ENCODE results near the gene AIFM2. TPM values are rescaled to one million over a fixed set of nuclear protein-coding genes. Genes with fewer than 3 reads are reported as not detected.

AIFM2 gene
- polyA plus RNA-seq, 2 of the 4 experiments (the other 2 are of a cell fraction) = 30.0 to 34.8 TPM

DNA sequence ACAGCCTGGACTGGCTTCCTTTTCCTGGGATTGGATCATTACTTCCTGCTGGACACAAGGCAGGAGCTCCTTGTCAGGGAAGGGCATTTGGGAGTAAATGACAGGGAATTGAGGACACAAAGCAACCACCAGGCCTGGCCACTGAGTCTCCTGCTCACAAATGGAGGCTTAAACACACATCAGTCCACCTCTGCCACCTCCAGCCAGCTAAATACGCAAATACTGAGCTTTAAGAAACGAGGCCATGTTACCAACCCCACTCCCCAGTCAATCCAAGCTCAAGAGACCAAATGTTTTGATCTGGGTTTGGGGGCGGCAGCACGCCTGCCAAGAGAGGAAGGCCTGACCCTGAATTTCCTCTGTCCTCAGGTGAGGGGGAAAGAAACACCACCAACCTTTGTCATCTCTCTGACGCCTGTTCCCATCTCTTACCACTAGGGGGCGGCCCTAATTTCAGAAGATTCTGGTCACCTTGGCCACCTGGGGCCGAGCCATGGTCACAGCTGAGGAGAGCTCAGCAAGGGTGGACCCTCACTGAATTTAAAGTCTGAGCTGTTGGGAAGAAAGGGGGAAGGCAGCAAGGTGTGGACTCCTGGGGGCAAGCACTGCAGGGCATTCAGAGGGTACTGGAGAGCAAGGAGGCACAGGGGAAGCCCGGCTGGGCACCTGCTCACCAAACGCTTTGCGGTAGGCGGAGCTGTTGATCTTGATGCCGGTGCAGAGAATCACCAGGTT is 16.5 kb downstream of the AIFM2 start (continued):
- no peak for TF ChIP-seq EHMT2 (IDR thresholded peaks at IDR 0.05; ENCODE audit: low read depth)
- no peak for TF ChIP-seq CEBPB (IDR thresholded peaks at IDR 0.05)
- TF ChIP-seq KDM1A (IDR thresholded peaks at IDR 0.05; ENCODE audit: low read depth) = no peak

DNA sequence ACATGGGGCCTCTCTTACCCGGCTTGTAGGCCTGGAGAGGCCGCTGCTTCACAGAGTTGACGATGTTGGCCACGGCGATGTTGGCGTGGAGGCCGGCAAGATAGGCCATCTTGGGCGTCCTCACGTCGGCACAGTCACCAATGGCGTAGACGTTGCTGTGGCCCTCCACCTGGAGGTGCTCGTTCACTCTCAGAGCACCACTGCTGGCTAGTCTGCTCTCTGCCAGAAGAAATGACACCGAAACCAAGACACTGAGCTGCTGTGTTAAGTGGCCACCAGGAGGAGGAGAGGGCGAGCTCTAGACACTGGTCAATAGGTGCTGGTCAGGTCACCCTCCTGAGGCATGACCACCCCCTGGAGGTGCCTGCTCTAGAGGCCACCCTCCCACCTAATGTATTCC is 17.7 kb downstream of the AIFM2 start:
- ChIA-PET CTCF (interaction anchor here (0.9 to 14.0 kb wide), 14 partner anchors 8 to 273 kb away, joined by 3 to 244 read pairs (median 8); partner anchors contain the start of gene TYSND1), POLR2A (interaction anchor here (1.6 kb wide), 1 partner anchor 31 kb away, joined by 11 read pairs; the partner anchor contains the start of gene TYSND1)
- Histone ChIP-seq H3K4me1 (no peaks in the 10 kb centered on the region), H3K9me3 (no peaks in the 10 kb centered on the region), H3K4me2 (no peak overlapping the region), H3K27ac (no peak overlapping the region), H3K4me3 (no peak overlapping the region)
- FAIRE-seq (no peak), DNase-seq (ENCODE audit: low read depth in 1 of 2, low spot score in 1 of 2) (peak in 1 of 2 experiments; percentile 25), ATAC-seq (peak in 1 of 2 experiments; percentile 45; a peak in 3 of 6 replicates)
- 90% methylated on average over 6 of the region's 15 CpGs for WGBS (ENCODE audit: missing lambda C conversion rate)
- TF ChIP-seq JUN (IDR thresholded peaks at IDR 0.05) (no peak), GATA3 (IDR thresholded peaks at IDR 0.05; ENCODE audit: borderline replicate concordance) (no peak), RCOR1 (IDR thresholded peaks at IDR 0.05; ENCODE audit: low read depth, low read length) (no peak), EHF (CRISPR knock-in tag; IDR thresholded peaks at IDR 0.05) (no peak), TP53 (CRISPR knock-in tag; IDR thresholded peaks at IDR 0.05) (no peak), RNF2 (IDR thresholded peaks at IDR 0.05; ENCODE audit: borderline replicate concordance, low read depth) (no peak), JUNB (IDR thresholded peaks at IDR 0.05) (no peak), MAZ (IDR thresholded peaks at IDR 0.05; ENCODE audit: borderline replicate concordance, low read depth, low read length) (no peak), NR3C1 (IDR thresholded peaks at IDR 0.05) (no peak), NPAS2 (CRISPR knock-in tag; IDR thresholded peaks at IDR 0.05; ENCODE audit: borderline replicate concordance) (no peak), ESRRA (IDR thresholded peaks at IDR 0.05; ENCODE audit: borderline replicate concordance, low read length) (no peak), ZFP36 (IDR thresholded peaks at IDR 0.05; ENCODE audit: borderline replicate concordance, partially characterized antibody) (no peak), CHD4 (IDR thresholded peaks at IDR 0.05; ENCODE audit: borderline replicate concordance) (no peak), CBX8 (IDR thresholded peaks at IDR 0.05) (no peak), FOXS1 (CRISPR knock-in tag; IDR thresholded peaks at IDR 0.05) (no peak), SREBF2 (IDR thresholded peaks at IDR 0.05) (no peak), PHF8 (IDR thresholded peaks at IDR 0.05; ENCODE audit: borderline replicate concordance, low read depth) (no peak), RAD21 (conservative IDR thresholded peaks at IDR 0.05 in 1 of 2, IDR thresholded peaks at IDR 0.05 in 1 of 2) (no peak)
- TF ChIP-seq, protein P1, sequence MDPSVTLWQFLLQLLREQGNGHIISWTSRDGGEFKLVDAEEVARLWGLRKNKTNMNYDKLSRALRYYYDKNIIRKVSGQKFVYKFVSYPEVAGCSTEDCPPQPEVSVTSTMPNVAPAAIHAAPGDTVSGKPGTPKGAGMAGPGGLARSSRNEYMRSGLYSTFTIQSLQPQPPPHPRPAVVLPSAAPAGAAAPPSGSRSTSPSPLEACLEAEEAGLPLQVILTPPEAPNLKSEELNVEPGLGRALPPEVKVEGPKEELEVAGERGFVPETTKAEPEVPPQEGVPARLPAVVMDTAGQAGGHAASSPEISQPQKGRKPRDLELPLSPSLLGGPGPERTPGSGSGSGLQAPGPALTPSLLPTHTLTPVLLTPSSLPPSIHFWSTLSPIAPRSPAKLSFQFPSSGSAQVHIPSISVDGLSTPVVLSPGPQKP (IDR thresholded peaks at IDR 0.05; ENCODE audit: low read depth, low read length) = no peak
- TF ChIP-seq, protein P2, sequence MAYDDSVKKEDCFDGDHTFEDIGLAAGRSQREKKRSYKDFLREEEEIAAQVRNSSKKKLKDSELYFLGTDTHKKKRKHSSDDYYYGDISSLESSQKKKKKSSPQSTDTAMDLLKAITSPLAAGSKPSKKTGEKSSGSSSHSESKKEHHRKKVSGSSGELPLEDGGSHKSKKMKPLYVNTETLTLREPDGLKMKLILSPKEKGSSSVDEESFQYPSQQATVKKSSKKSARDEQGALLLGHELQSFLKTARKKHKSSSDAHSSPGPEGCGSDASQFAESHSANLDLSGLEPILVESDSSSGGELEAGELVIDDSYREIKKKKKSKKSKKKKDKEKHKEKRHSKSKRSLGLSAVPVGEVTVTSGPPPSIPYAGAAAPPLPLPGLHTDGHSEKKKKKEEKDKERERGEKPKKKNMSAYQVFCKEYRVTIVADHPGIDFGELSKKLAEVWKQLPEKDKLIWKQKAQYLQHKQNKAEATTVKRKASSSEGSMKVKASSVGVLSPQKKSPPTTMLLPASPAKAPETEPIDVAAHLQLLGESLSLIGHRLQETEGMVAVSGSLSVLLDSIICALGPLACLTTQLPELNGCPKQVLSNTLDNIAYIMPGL (CRISPR knock-in tag; IDR thresholded peaks at IDR 0.05; ENCODE audit: borderline replicate concordance) = no peak

DNA sequence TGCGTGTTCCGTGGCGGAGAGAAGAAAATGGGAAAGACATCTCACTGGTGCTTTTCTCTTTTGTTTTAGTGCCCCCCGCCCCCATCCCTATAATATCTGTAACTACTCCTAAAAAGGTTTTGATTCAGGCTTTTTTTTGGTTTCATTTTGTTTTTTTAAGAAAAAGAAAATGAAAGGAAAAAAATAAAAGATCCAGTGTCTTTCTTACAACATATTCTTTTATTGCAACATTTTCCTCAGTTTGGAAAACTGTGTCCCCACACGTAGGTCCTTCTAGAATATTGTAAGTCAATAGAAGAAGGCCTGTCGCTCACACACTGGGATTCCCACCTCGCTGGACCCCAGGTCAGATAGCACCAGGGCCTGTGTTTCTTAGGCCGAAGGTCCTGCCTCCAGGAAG is 20.6 kb downstream of the AIFM2 start:
- Histone ChIP-seq H3K4me3 (no peak overlapping the region), H3K4me1 (no peaks in the 10 kb centered on the region), H3K4me2 (no peak overlapping the region), H3K9me3 (no peaks in the 10 kb centered on the region), H3K27ac (no peak overlapping the region)
- FAIRE-seq (no peak), DNase-seq (ENCODE audit: low read depth in 1 of 2, low spot score in 1 of 2) (no peak), ATAC-seq (no peak)
- no peak for TF ChIP-seq HOXB13 (CRISPR knock-in tag; IDR thresholded peaks at IDR 0.05; ENCODE audit: low read depth)
- WGBS (ENCODE audit: missing lambda C conversion rate) = 90% methylated on average over 8 of the region's 8 CpGs
- CTCF ChIA-PET = interaction anchor here (1.5 to 12.1 kb wide), 2 partner anchors 11 to 35 kb away, joined by 4 to 244 read pairs; partner anchors contain the start of gene TYSND1
- POLR2A ChIA-PET = no interaction called here
